NCI-H146 treated with DMSO at 0.1 percent for 48 hours (cell line): ENCODE results near the gene TBC1D22A.

ENCODE experiments used
- DNase-seq: peaks from one replicate; lab custom pipeline; 2025; ENCODE audit not compliant: unreplicated experiment; lab: John Stamatoyannopoulos, UW

Gene TBC1D22A

DNA sequence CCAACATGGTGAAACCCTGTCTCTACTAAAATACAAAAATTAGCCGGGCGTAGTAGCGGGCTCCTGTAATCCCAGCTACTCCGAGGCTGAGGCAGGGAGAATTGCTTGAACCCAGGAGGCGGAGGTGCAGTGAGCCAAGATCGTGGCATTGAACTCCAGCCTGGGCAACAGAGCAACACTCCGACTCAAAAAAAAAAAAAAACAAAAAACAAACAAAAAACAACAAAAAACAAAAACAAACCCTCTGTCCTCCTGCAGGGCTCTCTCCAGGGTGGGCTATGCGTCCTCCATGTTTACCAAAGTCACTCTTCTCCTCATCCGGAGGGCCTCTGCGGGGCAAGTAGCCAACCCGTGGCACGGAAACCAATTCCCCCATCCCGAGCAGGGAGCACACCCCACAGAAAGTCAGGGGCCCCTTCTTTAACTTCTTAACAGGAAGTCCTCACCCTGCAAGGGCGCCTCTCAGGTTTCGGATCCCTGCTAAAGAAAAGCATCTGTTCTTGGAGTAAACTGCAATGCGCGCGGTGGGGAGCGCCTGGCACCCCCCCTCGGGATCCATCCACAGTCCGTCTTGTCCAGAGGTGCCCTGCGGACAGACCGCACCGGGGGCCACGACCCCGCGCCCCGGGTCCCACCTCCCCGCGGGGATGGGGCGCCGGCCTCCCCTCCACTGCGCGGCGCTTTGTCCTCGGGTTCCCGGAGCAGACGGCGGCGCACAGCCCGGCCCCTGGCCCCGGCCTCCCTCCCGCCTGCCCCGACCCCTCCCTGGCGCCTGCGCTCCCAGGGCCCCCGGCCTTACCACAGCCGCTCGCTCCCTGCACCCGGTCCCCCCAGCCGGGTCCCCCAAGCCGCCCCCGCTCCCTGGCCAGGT lies 25.1 kb upstream of the TBC1D22A start:
- DNase-seq = no peak

DNA sequence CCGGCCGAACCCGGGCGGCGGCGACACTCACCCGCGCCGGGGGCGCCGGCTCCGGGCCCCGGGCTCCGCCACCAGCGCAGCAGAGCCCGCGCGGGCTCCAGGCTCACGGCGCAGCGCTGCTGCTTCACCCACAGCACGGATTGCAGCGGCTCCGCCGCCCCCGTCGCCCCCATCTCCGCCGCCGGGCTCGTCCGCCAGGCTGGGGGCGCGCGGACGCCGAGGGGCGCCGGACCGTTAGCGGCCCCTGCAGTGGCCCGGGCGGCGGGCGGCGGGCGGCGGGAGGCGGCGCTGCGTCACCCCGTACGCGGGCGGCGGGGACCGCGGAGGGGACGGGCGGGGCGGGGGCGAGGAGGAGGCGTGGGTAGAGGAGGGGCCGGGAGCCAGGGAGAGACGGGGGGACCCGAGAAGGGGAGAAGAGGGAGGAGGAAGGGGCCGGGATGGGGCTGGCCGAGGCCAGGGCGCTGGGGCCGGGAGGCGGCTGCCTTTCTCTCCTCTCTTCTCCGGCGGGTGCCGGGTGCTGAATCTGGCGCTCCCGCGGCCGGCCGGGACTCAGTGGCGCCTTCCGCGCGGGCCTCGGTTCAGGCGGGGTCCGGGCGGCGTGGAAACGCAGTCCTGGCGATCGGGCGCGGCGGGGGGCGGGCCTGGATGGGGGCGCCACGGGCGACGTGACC lies 24.3 kb upstream of the TBC1D22A start, which contains the start of gene CERK:
Gene CERK, minus strand, starts transcription at position 277 of the 671 bp plus-strand sequence. Its CDS starts 104 bp downstream, at position 173.
- peak; percentile 1 for DNase-seq

DNA sequence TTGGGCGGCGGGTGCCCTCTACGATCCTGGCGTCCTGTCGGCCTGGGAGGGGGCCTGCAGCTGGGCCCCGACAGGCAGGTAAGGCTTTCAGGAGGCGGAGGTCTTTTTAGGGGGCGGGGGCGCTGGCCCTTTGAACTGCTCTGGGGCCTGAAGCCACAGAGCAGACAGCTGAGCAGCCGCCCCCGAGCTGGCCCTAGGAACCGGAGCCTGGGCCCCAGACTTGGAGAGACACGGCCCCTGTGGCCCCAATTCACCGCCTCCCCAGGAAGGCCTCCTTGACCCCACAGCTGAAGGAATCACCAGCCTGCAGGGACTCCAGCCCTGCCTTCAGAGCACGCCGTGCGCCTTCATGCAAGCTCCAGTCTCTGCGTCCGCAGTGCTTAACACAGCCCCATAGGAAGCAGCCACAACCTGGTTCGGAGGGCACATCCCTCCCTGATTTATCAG lies 23.8 kb upstream of the TBC1D22A start:
- DNase-seq = no peak

DNA sequence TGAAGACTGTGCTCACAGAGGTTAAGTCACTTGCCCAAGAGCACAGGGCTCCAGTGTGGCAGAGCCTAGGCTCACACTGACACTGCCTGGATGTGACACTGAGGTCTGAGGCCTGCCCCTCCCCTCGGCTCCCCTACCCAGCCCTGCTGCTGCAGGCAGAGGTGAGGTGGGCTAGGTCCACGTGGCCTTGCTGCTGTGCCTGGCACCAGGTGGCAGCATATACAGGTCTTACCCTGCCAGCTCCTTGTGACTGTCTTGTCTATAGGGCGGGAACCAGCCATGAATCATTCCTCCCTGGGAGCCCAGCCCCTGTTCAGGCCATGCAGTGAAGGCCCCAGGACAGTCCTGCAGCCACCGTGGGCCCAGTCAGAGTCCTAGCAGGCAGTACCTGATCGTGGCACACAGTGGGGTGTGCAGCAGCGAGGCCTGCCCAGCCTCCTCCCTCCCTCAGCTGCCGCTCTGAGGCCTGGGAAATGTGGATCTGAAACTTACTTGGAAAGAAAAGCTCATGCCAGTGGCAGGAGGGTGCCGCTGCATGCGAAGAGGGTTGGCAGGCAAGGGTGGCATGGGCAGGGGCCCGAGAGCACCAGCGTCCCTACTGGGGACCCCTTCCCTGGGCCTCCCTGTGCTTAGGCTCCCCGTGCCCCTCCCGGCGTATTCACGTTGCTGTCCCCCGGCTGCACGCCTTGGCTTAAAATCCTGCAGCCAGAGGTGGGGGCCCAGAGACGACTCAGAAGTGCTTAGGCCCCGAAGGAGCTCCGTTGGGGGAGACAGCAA lies 23.2 kb upstream of the TBC1D22A start:
- DNase-seq = no peak

DNA sequence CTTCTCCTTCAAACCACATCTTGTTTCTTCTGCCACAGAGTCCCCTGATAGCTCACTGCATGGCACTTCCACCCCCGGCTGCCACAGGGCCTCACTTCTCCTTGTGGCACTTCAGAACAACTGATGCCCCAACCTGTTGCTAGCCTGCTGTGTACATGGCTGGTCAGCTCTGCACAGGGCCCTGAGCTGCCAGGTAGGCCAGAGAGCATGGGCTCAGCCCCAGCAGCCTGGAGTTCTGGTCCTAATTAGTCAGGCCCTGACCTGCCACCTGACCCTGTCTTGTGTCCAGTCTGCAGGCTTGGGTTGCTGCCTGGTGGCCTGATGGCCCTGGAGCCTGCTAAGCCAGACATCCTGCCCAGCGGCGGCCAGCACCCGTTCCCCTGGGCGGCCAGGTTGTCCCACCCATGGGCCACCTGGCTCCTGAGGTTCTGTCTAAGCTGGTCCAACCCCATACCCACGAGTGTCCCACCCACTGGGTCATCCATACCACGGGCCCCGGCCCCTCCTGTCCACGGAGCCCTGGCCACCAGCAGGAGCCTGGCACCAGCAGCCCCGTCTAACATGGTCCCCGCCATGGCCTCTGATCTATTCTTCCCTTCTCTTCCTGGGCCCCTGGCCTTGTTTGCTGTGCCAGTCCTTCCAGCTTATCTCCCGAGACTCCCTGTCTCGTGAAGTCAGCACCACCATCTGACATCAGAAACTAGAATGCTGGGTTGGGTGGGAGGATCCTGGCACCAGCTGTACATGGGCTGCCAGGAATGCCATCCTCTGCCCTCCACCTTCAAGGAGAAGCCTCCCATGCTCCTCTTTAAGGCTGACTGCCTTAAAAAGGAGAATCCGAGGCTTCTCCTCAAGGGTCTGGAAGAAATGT lies 21.3 kb upstream of the TBC1D22A start:
- DNase-seq = no peak

DNA sequence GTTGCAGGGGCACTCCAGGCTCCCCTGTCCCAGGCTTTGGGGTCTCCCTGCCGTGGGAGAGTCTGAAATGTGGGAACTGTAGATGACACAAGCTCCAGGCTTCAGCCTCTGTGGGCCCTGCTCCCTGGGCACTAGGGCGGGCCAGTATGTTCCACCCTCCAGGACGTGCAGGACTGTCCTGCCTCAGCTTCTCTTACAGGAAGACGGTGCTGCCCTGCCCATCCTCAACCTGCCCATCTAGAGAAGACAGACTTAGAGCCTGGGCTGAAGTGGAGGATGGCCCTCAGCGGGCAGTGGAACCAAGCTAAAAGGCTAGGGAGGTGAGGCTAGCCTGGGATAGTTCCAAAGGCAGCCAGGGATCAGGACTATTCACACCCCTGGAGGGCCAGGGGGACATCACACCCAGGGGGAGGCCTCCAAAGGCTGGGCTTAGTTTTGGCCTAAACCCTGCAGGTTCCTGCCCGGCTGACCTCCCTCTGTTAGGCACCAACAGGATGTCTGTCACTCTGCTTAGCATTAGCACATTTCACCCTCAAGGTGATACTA lies 20.4 kb upstream of the TBC1D22A start:
- no peak for DNase-seq

DNA sequence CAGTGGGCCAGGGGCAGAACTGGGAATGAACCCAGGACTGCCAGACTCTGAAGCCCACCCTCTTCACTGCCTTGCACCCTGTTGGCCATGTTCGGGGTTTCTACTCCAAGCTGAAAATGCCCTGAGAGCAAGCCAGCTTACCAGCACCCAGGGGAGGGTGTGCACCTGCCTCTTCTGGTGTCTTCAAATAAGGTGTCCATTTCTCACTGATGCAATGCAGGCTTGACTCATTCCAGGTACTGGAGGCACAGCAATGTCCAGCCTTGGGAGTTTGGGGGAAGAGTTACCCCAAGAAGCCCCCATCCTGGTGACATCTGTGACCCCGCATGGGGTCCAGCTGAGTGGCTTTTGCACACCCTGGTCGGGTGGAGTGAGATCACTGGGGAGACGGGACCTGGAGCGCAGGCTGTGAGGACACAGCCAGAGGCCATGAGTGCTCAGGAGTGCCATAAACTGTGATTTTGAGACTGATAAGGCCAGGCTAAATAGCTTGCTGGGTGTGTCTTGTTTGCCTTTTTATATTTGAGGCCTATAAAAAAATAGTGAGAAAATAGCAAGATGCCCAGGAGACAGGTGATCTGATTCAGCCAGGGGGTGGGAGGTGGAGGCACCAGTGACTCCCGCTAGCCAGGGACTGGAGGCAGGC lies 19.8 kb upstream of the TBC1D22A start:
- DNase-seq = peak; percentile 31

DNA sequence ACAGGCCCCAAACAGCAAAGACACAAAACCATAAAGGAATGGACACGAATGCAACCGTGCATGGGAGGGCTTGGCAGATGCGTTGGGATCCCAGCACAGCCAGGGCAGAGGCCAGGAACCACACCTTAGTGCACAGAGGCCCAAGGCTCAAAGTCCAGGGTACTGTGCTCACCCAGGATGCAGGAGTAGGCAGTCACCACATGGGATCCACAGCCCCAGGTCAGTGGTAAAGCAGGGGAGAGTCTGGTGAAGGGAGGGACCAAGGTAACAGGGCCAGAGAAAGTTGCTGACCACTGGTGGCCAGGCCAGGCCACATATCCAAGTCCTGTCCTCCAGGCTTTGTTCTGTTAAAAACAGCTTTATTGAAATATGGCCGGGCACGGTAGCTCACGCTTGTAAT lies 17.9 kb upstream of the TBC1D22A start:
- no peak for DNase-seq

DNA sequence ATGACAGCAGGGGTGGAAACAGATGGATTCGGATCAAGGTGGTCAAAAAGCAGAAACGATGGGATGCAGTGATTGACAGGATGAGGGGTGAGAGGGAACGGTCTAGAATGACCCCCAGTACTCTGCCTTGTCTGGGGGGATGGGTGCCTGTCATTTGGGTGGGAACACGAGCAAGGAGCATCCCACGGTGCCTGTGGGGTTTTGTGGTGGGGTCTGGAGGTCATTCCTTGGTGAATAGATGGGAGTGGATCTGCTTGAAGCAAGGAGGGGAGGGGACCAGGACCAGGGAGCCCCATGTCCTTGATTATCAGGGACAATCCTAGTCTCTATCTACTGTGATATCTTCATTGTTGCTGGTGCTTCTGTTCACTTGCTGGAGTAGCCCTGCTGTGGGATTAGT lies 16.3 kb upstream of the TBC1D22A start:
- DNase-seq = no peak

DNA sequence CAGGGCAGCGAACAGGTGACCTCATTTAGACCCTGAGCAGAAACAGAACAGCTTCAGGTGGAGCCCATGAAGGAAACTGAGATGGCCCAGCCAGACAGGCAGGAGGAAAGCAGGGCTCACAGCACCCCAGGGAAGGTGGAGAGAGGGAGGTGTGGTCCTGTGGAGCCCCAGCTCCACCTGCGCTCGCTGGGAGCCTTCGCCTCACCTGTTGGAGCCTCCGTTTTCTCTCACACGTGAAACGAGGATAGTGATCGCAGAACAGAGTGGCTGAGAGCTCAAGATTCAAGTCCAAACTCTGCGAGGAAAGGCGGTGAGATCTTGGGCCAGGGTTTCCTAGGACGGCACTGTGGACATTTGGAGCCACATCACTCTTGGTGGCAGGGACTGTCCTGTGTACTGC lies 15.8 kb upstream of the TBC1D22A start:
- DNase-seq = no peak

DNA sequence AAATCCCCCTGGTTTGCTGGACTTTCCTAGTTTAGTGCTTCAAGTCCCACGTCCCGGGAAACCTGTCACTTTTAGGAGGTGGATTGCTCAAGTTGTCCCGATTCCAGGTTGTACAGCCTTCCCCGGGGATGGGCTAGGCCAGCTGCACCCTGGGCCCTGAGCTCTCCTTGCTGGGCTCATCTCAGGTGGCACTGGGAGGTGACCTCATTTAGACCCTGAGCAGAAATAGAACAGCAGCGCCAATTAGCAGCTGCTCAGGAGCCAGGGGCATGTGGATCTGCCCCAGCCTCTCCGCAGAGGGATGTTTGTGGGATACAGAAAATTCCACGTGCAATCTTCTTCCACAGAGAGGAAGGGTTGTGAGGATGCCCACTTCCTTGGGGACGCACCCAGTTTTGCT lies 14.8 kb upstream of the TBC1D22A start:
- no peak for DNase-seq

DNA sequence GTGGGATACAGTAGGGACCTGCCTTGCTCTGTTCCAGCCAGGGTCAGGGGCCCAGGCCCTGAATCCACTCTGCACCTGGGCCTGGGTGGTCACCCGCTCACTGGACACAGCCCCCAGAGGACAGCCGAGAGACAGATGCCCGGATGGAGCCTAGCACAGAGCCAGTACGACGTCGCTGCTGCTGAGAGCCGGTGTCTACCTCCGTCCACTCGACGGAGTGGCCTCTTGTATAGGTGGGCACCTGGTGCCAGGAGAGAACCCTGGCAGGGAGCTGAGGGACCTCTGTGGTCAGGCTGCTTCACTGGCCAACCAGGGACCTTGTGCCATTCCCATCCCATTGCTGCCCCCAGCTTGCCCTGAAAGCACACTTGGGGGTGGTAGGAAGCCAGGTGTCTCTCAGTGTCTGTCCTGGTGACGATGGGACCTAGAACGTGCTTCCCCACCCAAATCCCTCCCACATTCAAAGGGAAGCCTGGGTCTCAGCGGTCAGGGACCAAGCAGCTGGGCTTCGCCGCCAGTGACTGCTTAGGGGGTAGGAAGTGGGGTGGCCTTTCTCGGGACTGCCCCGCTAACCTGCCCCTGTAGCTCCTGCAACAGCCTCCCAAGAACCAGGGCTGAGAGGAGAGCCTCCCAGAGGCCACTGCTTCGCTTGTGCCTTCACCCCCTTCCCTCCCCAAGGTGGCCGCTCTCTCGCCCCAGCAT lies 14.1 kb upstream of the TBC1D22A start:
- no peak for DNase-seq

DNA sequence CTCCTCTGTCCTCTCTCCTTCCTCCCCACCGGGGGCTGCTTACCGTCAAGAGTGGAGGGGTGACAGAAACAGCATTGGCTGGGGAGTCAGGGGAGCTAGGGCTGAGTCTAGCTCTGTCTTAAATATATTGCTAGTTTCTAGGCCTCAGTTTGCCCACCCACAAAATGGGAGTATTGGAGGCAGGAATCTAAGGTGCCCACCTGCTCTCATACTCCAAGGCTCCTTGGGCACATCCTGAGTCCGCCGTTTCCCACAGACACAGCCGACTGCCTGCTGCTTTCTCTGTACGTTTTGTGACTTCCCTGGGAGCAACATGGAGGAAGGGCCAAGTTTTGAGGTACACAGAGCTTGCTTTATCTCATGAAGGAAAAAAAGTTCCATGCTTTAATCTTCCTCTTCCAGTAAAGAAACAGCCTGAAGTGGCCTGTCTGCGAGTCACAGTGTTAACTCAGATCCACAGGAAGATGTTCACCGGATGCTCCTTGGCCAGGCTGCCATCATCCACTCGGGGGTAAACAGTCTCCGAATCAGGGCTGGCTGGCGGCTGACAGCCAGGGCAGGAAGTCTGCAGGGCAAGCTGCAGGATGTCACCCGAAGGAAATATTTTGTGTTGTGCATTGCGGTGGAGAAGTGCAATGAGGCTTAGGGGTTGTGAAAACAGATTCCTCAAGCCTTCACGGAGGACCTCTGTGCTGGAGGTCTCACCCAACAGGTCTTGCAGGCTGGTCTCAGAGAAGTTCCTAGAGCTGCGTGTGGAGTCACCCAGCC lies 13.4 kb upstream of the TBC1D22A start:
- no peak for DNase-seq

DNA sequence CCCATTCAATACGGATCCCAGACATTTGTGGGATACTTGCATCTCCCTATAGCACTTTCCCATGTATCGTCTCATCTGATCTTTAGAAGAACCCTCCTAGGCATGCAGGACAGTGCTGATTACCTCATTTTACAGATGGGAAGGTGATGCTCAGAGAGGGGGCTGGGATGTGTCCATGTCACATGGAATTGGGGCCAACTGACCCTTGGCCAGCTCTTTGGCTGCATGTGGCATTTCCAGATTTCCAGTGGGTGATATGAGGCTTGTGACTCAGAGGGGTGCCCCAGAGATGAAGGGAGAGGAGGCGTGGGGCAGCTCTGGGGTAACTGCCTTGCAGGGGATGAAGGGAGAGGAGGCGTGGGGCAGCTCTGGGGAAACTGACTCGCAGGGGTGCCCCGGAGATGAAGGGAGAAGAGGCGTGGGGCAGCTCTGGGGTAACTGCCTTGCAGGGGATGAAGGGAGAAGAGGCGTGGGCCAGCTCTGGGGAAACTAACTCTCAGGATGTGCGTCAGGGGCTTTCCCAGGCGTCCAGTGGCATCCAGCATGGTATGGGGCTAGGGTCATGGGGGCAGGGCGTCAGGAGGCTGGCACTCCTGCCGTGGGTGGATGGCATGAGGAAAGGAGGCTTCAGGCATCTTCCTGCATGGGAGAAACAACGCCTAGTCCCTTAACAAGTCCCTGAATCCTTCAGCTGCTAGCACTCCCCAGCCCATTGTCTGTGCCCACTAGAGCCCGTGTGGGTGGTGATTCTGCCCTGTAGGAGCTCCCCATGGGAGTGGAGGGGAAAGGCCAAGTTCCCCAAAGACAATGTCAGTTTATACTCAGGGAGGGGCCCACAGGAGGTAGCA lies 12.5 kb upstream of the TBC1D22A start:
- DNase-seq = no peak

DNA sequence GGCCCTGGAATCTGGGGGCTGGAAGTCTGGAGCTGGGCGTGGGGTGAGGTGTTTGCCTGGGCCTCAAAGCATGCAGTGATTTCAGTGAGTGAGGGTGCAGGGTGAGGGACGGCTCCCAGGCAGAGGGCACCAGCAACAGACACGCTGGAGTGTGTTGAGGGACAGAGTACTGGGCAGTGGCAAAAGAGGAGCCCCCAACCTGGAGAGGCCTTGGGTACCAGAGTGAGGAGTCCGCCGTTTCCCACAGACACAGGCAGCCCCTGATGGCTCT lies 12.0 kb upstream of the TBC1D22A start:
- DNase-seq = no peak

DNA sequence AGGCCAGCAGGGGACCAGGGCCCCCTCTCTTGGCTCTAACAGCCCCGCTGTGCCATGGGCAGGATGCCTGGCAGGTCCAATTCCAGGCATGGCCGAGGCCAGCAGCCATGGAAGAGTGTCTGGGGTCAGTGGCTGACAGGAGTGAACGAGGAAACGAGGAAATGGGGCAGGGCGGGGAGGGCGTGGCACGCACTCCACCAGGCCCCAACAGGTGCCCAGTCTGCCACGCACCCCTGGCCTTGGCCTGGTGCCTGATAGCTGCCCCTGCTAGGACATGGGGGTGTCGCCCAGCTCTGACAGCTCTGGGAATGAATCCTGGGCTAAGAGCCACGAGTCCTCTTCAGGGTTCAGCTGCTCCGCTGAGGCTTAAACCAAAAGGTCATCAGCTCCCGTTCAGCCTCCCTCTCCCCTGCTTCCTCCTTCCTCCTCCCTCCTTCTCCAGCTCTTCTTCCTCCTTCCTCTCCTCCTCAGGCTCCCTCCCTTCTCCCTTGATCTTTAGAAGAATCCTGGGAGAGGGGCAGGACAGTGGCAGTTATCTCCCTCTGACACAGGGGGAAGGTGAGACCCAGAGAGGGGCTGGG lies 11.5 kb upstream of the TBC1D22A start:
- DNase-seq = no peak

DNA sequence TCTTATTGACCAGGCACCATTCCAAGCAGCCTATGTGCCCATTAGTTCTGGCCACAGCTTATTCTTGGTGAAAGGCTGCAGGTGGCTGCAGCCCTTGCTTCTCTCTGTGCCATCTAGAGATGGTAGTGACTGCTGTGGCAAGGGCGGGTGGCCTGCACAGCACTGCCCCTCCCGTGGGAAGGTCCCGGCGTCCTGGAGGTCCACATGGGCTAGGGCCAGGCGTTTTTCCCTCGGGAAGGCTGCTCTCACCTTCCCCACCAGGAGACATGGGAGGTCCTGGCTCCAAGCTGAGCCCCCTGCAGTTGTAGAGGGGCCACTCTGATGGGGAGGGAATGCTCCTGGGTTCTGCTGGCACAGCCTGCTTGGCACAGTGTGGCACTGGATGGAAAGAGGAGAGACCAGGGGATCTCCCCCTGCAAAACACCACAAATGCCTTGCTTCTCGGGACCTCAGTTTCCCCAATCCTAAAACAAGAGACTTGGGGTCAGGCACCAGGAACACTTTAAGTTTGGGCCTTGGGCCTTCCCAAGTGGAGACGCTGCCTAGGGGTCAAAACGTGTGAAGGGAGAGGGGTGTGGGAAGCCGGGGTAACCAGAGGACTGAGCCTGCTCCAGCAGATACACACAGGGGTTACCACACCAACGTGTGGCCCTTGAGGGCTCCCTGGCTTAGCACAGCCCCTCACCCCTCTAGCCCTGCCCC lies 10.0 kb upstream of the TBC1D22A start:
- no peak for DNase-seq
